HG03378 (cell line): ENCODE results near the gene GPR15LG.
"Not testable (repeated sequence)": the region's sequence is repeated elsewhere in the genome, so short reads cannot be mapped to it uniquely, and the experiment has no call there.

Experiments
- ATAC-seq: cut with Tn5 transposase; IDR thresholded peaks from one replicate; pipeline ENCODE4 v1.9.1; 2021; ENCODE audit warnings: mild to moderate bottlenecking, moderate library complexity; ENCODE audit not compliant: unreplicated experiment

Gene GPR15LG

GRCh38 chr10:84164442-84164841 lies 9.2 kb upstream of the GPR15LG start:
- ATAC-seq = no peak

DNA sequence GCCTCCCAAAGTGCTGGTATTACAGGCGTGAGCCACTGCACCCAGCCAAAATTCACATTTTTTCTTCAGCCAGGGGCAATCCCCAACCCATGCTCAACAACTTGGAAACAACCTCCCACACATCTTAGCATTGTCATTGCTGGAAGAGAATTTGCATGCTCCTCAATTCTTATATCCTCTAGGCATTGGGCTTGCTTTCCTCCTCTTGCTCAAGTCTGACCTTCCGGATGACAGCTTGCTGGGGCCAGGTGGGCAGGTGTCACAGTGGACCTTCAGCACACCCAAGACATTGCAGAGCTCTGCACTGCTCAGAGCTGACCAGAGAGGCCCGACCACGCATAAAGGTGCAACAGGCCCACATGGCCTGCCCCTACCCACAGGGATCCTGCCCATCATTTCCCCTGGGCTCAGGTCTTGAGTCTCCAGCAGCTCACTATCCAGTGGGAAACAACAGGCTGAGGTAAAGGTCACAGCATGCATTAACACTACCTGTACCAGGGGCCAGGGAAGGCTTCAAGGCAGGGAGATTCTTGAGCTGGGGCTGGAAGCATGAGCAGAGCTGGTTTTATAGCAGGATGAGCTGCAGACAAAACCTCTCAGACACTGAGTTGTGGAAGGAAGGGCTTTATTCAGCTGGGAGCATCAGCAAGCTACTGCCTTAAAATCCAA lies 6.8 kb upstream of the GPR15LG start:
- ATAC-seq = peak; percentile 70

- not testable (repeated sequence) for ATAC-seq
These were observed 6.3 kb upstream of the GPR15LG start for GRCh38 chr10:84167289-84167653.

DNA sequence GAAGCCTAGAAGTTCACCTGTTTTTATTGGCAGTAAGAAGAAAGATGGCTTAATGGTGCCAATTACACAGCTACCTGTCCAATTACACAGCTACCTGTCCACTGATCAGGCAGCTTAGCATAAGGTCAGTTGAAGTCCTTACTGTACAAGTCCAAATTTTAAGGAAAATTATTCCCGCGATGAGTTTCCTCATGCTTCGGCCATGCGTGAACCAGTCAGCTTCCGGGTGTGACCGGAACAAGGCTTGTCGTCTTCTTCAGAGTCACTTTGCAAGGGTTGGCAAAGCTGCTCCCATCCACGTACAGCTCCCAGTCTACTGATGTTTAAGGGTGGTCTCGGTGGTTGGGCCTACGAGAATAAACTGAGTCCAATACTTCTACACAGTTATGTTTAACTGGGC lies 5.2 kb upstream of the GPR15LG start:
- ATAC-seq = not testable (repeated sequence)

DNA sequence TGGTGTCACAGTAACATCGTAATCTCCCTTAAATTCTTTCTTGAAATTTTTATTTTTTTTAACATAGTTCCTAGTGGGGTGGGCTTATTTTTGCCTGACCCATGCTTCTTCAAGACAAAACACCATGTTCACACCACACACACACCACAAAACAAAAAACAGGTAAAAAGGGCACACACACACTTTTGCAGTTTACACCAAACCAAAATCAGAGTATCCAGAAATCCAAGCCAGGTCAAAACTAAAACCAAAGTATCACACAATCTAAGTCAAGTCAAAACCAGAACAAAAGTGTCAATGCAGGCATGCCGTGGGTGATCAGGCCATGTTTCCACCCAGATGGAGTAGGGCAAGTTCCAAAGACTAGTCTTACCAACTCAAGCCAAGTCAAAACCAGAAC lies 2.4 kb upstream of the GPR15LG start:
- not testable (repeated sequence) for ATAC-seq

GRCh38 chr10:84171700-84172466 lies 1.7 kb upstream of the GPR15LG start:
- ATAC-seq = peak; percentile 38

DNA sequence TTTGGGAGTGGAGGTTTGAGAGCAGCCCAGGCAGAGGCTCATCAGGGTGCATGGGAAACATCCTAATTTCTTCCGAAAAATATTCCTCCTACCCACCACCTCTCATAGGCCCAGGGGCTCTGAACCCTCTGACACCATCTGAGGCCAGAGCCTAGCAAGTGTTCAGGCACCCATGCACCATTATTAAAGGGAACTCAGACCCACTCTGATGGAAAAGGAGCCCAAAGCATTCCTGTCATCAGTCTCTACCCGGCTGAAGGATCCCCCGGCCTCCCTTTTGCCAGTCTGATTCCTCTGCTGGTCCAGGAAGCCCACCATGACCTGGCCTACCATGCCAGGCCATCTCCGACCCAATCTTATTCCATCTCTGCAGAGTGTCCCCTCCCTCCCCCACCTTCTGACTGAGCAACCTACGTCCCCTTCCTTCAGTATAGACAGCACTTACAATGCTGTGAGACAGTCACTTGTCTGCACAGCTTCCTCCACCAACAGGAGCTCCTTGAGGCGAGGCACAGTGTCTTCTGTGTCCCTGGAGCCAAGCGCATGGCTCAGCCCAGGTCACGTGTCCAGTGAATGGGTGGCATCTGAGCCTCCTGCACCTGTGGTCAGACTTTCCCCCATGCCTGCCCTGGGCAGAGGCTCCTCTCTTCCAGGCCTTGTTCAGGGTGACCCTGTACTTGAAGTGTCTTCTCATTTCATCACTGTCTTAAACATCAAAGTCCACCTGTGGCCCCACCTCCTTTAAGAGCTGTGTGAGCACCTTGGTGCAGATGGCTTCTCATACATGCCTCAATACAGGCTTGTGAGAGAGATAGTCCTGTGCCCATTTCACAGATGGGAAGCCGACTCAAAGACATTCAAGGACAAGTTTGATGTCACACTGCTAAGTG lies 889 bp upstream of the GPR15LG start:
- peak; percentile 51 for ATAC-seq

GRCh38 chr10:84175436-84175835 lies 1.8 kb downstream of the GPR15LG start:
- ATAC-seq = no peak

GRCh38 chr10:84176351-84176750 lies 2.8 kb downstream of the GPR15LG start:
- no peak for ATAC-seq

- ATAC-seq = no peak
These were observed 3.4 kb downstream of the GPR15LG start for GRCh38 chr10:84176836-84177474.

DNA sequence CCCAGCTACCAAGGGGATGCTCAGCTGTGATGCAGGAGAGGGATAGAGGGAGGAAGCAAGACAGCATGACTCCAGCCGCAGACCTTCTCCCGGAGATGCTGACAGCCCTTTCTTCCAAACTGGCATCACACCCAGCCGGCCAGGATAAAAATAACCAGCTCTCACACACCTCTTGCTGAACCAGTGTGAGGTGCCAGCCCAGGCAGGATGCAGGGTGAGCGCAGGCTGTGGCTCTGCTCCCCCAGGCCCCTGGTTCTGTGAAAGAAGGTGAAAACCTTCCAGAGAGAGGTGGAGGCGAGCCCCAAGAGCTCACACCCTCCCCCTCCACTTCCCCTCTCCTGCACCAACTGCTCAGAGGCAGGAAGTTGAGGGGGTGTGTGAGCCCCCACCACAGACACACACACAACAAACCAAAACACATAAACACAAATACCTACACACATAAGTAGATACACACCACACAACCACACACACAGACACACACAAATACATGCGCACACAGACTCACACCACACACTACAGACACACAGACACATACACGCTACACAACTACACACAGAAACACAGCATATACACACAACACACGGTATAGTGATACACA lies 4.0 kb downstream of the GPR15LG start:
- peak; percentile 31 for ATAC-seq

GRCh38 chr10:84178160-84178609 lies 4.6 kb downstream of the GPR15LG start:
- no peak for ATAC-seq

GRCh38 chr10:84179059-84179710 lies 5.6 kb downstream of the GPR15LG start:
- ATAC-seq = peak; percentile 87

DNA sequence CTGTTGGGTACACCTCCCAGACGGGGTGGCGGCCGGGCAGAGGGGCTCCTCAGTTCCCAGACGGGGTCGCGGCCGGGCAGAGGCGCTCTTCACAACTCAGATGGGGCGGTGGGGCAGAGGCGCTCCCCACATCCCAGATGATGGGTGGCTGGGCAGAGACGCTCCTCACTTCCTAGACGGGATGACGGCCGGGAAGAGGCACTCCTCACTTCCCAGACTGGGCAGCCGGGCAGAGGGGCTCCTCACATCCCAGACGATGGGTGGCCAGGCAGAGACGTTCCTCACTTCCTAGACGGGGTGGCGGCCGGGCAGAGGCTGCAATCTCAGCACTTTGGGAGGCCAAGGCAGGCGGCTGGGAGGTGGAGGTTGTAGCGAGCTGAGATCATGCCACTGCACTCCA lies 6.8 kb downstream of the GPR15LG start:
- not testable (repeated sequence) for ATAC-seq

- ATAC-seq = no peak
These were observed 8.0 kb downstream of the GPR15LG start for GRCh38 chr10:84181631-84182030.

DNA sequence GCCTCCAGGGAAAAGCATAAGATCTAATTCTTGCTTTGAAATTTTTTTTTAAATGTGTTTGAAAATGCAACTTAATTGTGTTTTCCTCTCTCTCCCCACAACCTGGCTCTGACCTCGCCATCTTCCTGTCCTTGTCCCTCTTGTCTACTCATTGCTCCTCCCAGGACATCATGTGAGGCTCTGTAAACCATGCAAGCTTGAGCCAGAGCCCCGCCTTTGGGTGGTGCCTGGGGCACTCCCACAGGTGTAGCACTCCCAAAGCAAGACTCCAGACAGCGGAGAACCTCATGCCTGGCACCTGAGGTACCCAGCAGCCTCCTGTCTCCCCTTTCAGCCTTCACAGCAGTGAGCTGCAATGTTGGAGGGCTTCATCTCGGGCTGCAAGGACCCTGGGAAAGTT lies 10.9 kb downstream of the GPR15LG start:
- no peak for ATAC-seq

- ATAC-seq = no peak
These were observed 12.1 kb downstream of the GPR15LG start for GRCh38 chr10:84185526-84186175.

DNA sequence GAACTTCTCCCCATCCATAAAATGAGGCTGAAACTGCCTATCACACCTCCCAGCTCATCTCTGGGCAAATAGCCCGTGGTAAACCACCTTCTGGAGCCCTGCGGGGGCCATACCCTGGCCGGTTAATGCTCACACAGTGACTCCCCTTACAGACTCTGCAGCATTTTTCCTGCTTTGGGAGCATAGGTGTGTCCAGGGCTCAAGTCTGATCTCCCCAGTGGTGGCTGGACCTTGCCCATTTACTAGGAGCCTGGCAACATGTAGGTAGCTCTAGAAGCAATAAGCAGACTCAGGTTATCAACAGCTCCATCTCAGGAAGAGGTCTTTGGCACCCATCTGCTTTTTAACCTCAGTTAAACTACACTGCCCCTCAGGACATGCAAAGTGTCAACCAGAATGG lies 15.2 kb downstream of the GPR15LG start:
- ATAC-seq = no peak

GRCh38 chr10:84190621-84191020 lies 17.0 kb downstream of the GPR15LG start:
- ATAC-seq = no peak

DNA sequence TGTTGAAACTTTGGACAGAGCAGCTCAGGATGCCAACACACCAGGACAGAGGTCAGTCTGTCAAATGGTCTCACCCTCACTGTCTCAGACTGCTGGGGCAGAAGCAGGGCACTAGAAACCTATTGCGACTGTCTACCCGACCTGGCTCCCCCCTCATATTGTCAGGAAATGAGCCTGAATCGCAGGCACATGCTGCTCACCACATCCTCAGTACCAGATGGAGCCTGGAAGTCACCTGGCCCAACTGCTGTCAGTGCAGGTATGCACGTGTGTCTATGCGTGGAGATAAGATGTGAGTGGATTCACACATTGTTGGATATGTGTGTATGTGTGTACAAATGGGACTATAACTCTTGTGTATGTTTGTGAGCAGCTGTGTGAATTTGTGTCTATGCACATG lies 17.5 kb downstream of the GPR15LG start:
- ATAC-seq = no peak
